ENCODE measurements around the gene IQCH.

DNA sequence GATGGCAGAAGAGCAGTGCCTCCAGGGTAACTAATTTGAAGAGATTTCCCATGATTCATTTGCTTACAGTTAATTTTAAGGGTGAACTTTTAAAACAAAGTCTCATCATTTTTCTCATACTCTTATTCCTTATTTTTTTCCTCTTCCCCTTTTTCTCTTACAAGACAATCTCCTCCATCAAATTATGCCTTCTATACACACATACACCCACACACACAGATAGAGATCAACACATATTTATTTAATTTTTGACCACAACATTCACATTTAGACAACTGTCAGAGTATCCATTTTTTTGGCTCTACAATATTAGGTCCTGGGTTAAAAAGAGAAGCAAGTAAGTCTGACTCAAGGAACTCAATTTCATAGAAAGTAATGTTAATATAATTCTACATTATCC, 37.7 kb upstream of the IQCH start:
- TF ChIP-seq ZNF274 (IDR thresholded peaks at IDR 0.05; ENCODE audit: low read depth, low read length) = no peak
- no peak for TF ChIP-seq YY1 (IDR thresholded peaks at IDR 0.05; ENCODE audit: insufficient read depth, insufficient read length)
- TF ChIP-seq SUZ12 (IDR thresholded peaks at IDR 0.05; ENCODE audit: extremely low read depth, insufficient read depth, insufficient read length) = no peak

Measured in NT2/D1 (cell line).